CD14-positive monocyte (primary cell): Measurements from ENCODE around the gene ZNF784. TPM values are rescaled to one million over a fixed set of nuclear protein-coding genes. Genes with fewer than 3 reads are reported as not detected.
A peak's percentile ranks its signal among the peaks of the same experiment; 100 is the strongest.

Experiments used
- DNase-seq, 3 donors: peaks; one replicate each; pipeline ENCODE4 v3.0.0-alpha.2; 2011 to 2022
- H2AFZ ChIP-seq: 2 replicates; pipeline ENCODE4 v1.6.0; 2012; ENCODE audit warnings: mild to moderate bottlenecking, low read depth, low read length, inconsistent platforms; ENCODE audit not compliant: insufficient read depth, poor library complexity, severe bottlenecking
- H3K27ac ChIP-seq, 2 donors: 1 replicate in 1 of 2; 2 replicates in 1 of 2; pipeline ENCODE4 v1.5.1; 2012 to 2013; ENCODE audit warnings: low read length in 2 of 2, control low read depth in 1 of 2, inconsistent platforms in 1 of 2, low read depth in 1 of 2, mild to moderate bottlenecking in 1 of 2
- H3K27me3 ChIP-seq, 2 donors: one replicate each; pipeline versions ENCODE4 v1.6.0 to v1.6.1; 2011 to 2013; ENCODE audit warnings: low read length in 2 of 2; ENCODE audit not compliant: control insufficient read depth in 2 of 2, insufficient read depth in 2 of 2
- H3K36me3 ChIP-seq, 2 donors: replicated peaks in 1 of 2; 1 replicate in 1 of 2; 2 replicates in 1 of 2; pipeline versions ENCODE4 v1.5.1 to v1.6.1; 2012 to 2013; ENCODE audit warnings: low read length in 2 of 2, control low read depth in 1 of 2, inconsistent platforms in 1 of 2, mild to moderate bottlenecking in 1 of 2; ENCODE audit not compliant: insufficient read depth in 2 of 2, control insufficient read depth in 1 of 2
- H3K4me1 ChIP-seq, 2 donors: 1 replicate in 1 of 2; 2 replicates in 1 of 2; pipeline versions ENCODE4 v1.5.1 to v1.6.1; 2012 to 2013; ENCODE audit warnings: low read length in 2 of 2, control low read depth in 1 of 2, inconsistent platforms in 1 of 2, mild to moderate bottlenecking in 1 of 2, moderate library complexity in 1 of 2; ENCODE audit not compliant: insufficient read depth in 2 of 2, control insufficient read depth in 1 of 2
- H3K4me2 ChIP-seq: replicated peaks from 2 replicates; pipeline ENCODE3; 2012; ENCODE audit warnings: low read length, moderate library complexity, mild to moderate bottlenecking; ENCODE audit not compliant: poor library complexity, severe bottlenecking; ENCODE audit errors: extremely low read depth
- H3K4me3 ChIP-seq, 3 experiments: fragments of 200-600 bp in 1 of 3; sonication (generic) in 1 of 3; replicated peaks in 1 of 3; 1 replicate in 2 of 3; 2 replicates in 1 of 3; pipeline ENCODE4 v1.5.1; 2011 to 2013; ENCODE audit warnings: low read length in 3 of 3, mild to moderate bottlenecking in 3 of 3, control low read depth in 2 of 3, low read depth in 2 of 3, inconsistent platforms in 1 of 3, moderate library complexity in 1 of 3
- H3K79me2 ChIP-seq: 2 replicates; pipeline ENCODE4 v1.6.0; 2012; ENCODE audit warnings: mild to moderate bottlenecking, control low read depth, inconsistent platforms, low read length, moderate library complexity; ENCODE audit not compliant: insufficient read depth
- H3K9ac ChIP-seq: 2 replicates; pipeline ENCODE4 v1.6.0; 2017; ENCODE audit warnings: low read length, mild to moderate bottlenecking; ENCODE audit not compliant: insufficient read depth, poor library complexity, severe bottlenecking
- H3K9me3 ChIP-seq, 2 donors: replicated peaks in 1 of 2; 1 replicate in 1 of 2; 2 replicates in 1 of 2; pipeline versions ENCODE4 v1.5.1 to v1.6.1; 2012 to 2013; ENCODE audit warnings: low read length in 2 of 2, control low read depth in 1 of 2; ENCODE audit not compliant: control insufficient read depth in 1 of 2, insufficient read depth in 1 of 2
- H4K20me1 ChIP-seq: 2 replicates; pipeline ENCODE4 v1.6.0; 2012; ENCODE audit warnings: mild to moderate bottlenecking, low read length, control low read depth, moderate library complexity; ENCODE audit not compliant: insufficient read depth
- H3K27ac Mint-ChIP-seq, 7 donors: one replicate each; pipeline ENCODE4 v1.8.0; 2020; ENCODE audit warnings: mild to moderate bottlenecking in 7 of 7, mixed read lengths in 7 of 7, moderate library complexity in 6 of 7, inconsistent platforms in 2 of 7
- H3K27me3 Mint-ChIP-seq, 3 donors: one replicate each; pipeline ENCODE4 v1.8.0; 2021 to 2022; ENCODE audit warnings: low read depth in 3 of 3, mild to moderate bottlenecking in 3 of 3, mixed read lengths in 3 of 3, moderate library complexity in 3 of 3, inconsistent platforms in 1 of 3
- H3K36me3 Mint-ChIP-seq, 2 donors: one replicate each; pipeline ENCODE4 v1.8.0; 2020; ENCODE audit warnings: mixed read lengths in 2 of 2, inconsistent platforms in 1 of 2, mild to moderate bottlenecking in 1 of 2
- H3K4me1 Mint-ChIP-seq: one replicate; pipeline ENCODE4 v1.8.0; 2020; ENCODE audit warnings: mild to moderate bottlenecking, mixed read lengths
- H3K4me3 Mint-ChIP-seq, 2 donors: one replicate each; pipeline ENCODE4 v1.8.0; 2020; ENCODE audit warnings: mild to moderate bottlenecking in 2 of 2, mixed read lengths in 2 of 2, moderate library complexity in 1 of 2
- H3K9me3 Mint-ChIP-seq, 7 donors: one replicate each; pipeline ENCODE4 v1.8.0; 2020 to 2022; ENCODE audit warnings: mixed read lengths in 7 of 7, mild to moderate bottlenecking in 6 of 7, moderate library complexity in 6 of 7, inconsistent platforms in 2 of 7
- WGBS: methylation state at CpG from one replicate; pipeline ENCODE4 v1.1.5; 2013; ENCODE audit warnings: missing lambda C conversion rate; ENCODE audit not compliant: insufficient coverage; 5-methylcytosine and 5-hydroxymethylcytosine counted together
- intact Hi-C, 2 donors: fragments of 100-400 bp; cut with micrococcal nuclease; formaldehyde crosslinking; loops; one replicate each; pipeline versions ENCODE4 v1.15.0 to v1.15.1; 2023
- polyA plus RNA-seq, 3 donors: library from polyadenylated mRNA; depleted of rRNA in 1 of 3; unstranded in 2 of 3; stranded (reverse) in 1 of 3; fragments of 300-500 nt in 2 of 3; fragments of >200 nt in 1 of 3; fragmentation: Illumina TruSeq in 2 of 3; gene quantifications; 1 replicate in 2 of 3; 2 replicates in 1 of 3; pipeline ENCODE4 v1.2.3, GENCODE V29; 2012 to 2021
- TF ChIP-seq, protein P1 (sequence below): fragments of 200-600 bp; IDR thresholded peaks from one replicate; pipeline ENCODE4 v1.8.0; 2022; ENCODE audit warnings: antibody characterized with exemption, mild to moderate bottlenecking

Gene ZNF784
- polyA plus RNA-seq, 3 donors = 1.5 to 5.5 (median 2.4) TPM

DNA sequence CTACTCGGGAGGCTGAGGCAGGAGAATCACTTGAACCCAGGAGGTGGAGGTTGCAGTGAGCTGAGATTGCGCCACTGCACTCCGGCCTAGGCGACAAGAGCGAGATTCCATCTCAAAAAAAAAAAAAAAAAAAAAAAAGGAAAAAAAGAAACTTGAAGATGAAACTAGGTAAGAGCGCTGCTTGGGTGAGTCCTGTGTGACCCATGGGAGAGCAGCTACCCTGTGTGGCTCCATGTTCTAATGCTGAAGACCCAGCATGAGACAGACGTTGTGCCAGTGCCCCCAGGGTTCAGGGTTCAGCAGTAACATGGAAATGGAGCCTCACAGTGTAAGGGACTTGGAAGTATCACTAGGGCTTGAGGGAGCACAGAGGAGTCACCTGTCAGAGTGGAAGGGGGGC, 5.9 kb downstream of the ZNF784 start:
- peaks cover 16 to 25% of the 10 kb centered on the region in 2 donors for H3K36me3 ChIP-seq
- H3K79me2 ChIP-seq = peaks cover 30% of the 10 kb centered on the region
- peaks cover 49% of the 10 kb centered on the region for H3K4me1 Mint-ChIP-seq
- no peak overlapping the region for H2AFZ ChIP-seq
- peaks cover under 1% of the 10 kb centered on the region for H4K20me1 ChIP-seq
- peaks cover 0 to 2% (median 2%) of the 10 kb centered on the region in 7 donors for H3K9me3 Mint-ChIP-seq
- intact Hi-C loops = no loop called here
- 90% methylated on average over 2 of the region's 7 CpGs for WGBS
- TF ChIP-seq, protein P1, sequence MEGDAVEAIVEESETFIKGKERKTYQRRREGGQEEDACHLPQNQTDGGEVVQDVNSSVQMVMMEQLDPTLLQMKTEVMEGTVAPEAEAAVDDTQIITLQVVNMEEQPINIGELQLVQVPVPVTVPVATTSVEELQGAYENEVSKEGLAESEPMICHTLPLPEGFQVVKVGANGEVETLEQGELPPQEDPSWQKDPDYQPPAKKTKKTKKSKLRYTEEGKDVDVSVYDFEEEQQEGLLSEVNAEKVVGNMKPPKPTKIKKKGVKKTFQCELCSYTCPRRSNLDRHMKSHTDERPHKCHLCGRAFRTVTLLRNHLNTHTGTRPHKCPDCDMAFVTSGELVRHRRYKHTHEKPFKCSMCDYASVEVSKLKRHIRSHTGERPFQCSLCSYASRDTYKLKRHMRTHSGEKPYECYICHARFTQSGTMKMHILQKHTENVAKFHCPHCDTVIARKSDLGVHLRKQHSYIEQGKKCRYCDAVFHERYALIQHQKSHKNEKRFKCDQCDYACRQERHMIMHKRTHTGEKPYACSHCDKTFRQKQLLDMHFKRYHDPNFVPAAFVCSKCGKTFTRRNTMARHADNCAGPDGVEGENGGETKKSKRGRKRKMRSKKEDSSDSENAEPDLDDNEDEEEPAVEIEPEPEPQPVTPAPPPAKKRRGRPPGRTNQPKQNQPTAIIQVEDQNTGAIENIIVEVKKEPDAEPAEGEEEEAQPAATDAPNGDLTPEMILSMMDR = no peak
- peak overlapping the region; percentile 52 to 53 for H3K27ac ChIP-seq
- no peak overlapping the region for H3K4me2 ChIP-seq
- H3K9me3 ChIP-seq = no peaks in the 10 kb centered on the region
- H3K4me1 ChIP-seq = peaks cover 52 to 62% of the 10 kb centered on the region in 2 donors
- no peaks in the 10 kb centered on the region for H3K27me3 ChIP-seq
- peak overlapping the region; percentile 86 to 97 (median 92) for H3K27ac Mint-ChIP-seq
- no peak for DNase-seq
- H3K4me3 ChIP-seq = no peak overlapping the region
- H3K4me3 Mint-ChIP-seq = peak overlapping the region in 1 of 2 donors; percentile 53
- H3K36me3 Mint-ChIP-seq = peaks cover 22 to 45% of the 10 kb centered on the region in 2 donors
- peaks cover 0 to 4% (median 1%) of the 10 kb centered on the region in 3 donors for H3K27me3 Mint-ChIP-seq
- H3K9ac ChIP-seq = no peak overlapping the region

DNA sequence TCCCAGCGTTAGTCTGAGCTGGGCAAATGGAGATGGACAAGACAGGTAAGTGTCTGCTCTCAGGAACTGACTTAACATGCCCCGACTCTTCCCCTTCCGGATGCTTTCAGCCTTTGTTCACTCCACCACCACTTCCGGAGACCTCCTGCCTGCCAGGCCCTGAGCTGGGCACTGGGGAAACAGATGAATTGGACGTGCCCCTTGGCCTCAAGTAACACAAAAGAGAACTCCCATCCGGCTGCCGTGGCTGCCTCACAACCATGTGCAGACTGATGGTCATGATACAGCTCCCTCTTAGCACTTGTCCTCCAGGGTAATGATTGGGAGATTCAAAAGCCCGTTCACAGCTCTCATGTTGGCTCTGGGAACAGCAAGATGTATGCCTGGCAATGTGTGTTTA, 6.9 kb downstream of the ZNF784 start:
- Mint-ChIP-seq H3K4me1 (peaks cover 52% of the 10 kb centered on the region), H3K4me3 (no peak overlapping the region), H3K27me3 (peaks cover 0 to 4% (median 0%) of the 10 kb centered on the region in 3 donors), H3K36me3 (peaks cover 28 to 54% of the 10 kb centered on the region in 2 donors), H3K9me3 (peaks cover 0 to 2% (median 2%) of the 10 kb centered on the region in 7 donors), H3K27ac (peak overlapping the region in 6 of 7 donors; percentile 17 to 81 (median 56))
- 92% methylated on average over 4 of the region's 8 CpGs for WGBS
- no peak overlapping the region for H3K9ac ChIP-seq
- no peaks in the 10 kb centered on the region for H3K9me3 ChIP-seq
- no peak overlapping the region for H3K4me2 ChIP-seq
- H3K4me3 ChIP-seq = no peak overlapping the region
- peaks cover 50 to 57% of the 10 kb centered on the region in 2 donors for H3K4me1 ChIP-seq
- no peaks in the 10 kb centered on the region for H3K27me3 ChIP-seq
- TF ChIP-seq, protein P1 = no peak
- peaks cover 16 to 25% of the 10 kb centered on the region in 2 donors for H3K36me3 ChIP-seq
- H2AFZ ChIP-seq = no peak overlapping the region
- intact Hi-C loops = no loop called here
- H3K79me2 ChIP-seq = peaks cover 30% of the 10 kb centered on the region
- no peak for DNase-seq
- peak overlapping the region in 1 of 2 donors; percentile 31 for H3K27ac ChIP-seq
- peaks cover 10% of the 10 kb centered on the region for H4K20me1 ChIP-seq
